GM23338 (cell line): ENCODE results near the gene FAM89B. TPM values are rescaled to one million over a fixed set of nuclear protein-coding genes. Genes with fewer than 3 reads are reported as not detected.

Source experiments
- ATAC-seq: fragments of 200-7000 bp; cut with Tn5 transposase; 3 replicates; pipeline ENCODE4 v1.9.1; 2020
- DNase-seq: peaks from one replicate; pipeline ENCODE4 v3.0.0-alpha.2; 2015; ENCODE audit warnings: low spot score
- H2AFZ ChIP-seq: fragments of 200-600 bp; sonication (generic); 2 replicates; pipeline ENCODE4 v1.8.0; 2016; ENCODE audit warnings: antibody characterized with exemption, mild to moderate bottlenecking, moderate library complexity
- H3F3A ChIP-seq: fragments of 200-600 bp; sonication (generic); replicated peaks from 2 replicates; pipeline ENCODE4 v1.8.0; 2017; ENCODE audit warnings: antibody characterized with exemption, mixed run types, low read depth
- H3K27ac ChIP-seq: fragments of 200-600 bp; sonication (generic); 2 replicates; pipeline ENCODE4 v1.6.1; 2016; ENCODE audit warnings: low read depth
- H3K27me3 ChIP-seq: fragments of 200-600 bp; sonication (generic); 2 replicates; pipeline ENCODE4 v1.8.0; 2016; ENCODE audit warnings: mild to moderate bottlenecking, mixed run types, moderate library complexity; ENCODE audit not compliant: insufficient read depth
- H3K36me3 ChIP-seq: fragments of 200-600 bp; sonication (generic); 2 replicates; pipeline ENCODE4 v1.8.0; 2016; ENCODE audit warnings: mild to moderate bottlenecking; ENCODE audit not compliant: insufficient read depth
- H3K4me1 ChIP-seq: fragments of 200-600 bp; sonication (generic); 2 replicates; pipeline ENCODE4 v1.8.0; 2016; ENCODE audit warnings: mild to moderate bottlenecking, moderate library complexity; ENCODE audit not compliant: insufficient read depth
- H3K4me2 ChIP-seq: fragments of 200-600 bp; sonication (generic); 2 replicates; pipeline ENCODE4 v1.7.1; 2017; ENCODE audit warnings: mixed run types
- H3K4me3 ChIP-seq: fragments of 200-600 bp; sonication (generic); 2 replicates; pipeline ENCODE4 v1.6.1; 2016; ENCODE audit warnings: mixed run types
- H3K79me2 ChIP-seq: fragments of 200-600 bp; sonication (generic); replicated peaks from 2 replicates; pipeline ENCODE4 v1.8.0; 2017; ENCODE audit warnings: mild to moderate bottlenecking; ENCODE audit not compliant: insufficient read depth
- H3K9me2 ChIP-seq: fragments of 200-600 bp; sonication (generic); 2 replicates; pipeline ENCODE4 v1.8.0; 2017; ENCODE audit not compliant: insufficient read depth
- H4K20me1 ChIP-seq: fragments of 200-600 bp; sonication (generic); replicated peaks from 2 replicates; pipeline ENCODE4 v1.8.0; 2017; ENCODE audit warnings: mild to moderate bottlenecking; ENCODE audit not compliant: insufficient read depth
- H3K27ac Mint-ChIP-seq: 2 replicates; pipeline ENCODE4 v1.8.0; 2020; ENCODE audit warnings: inconsistent platforms, mild to moderate bottlenecking, moderate library complexity, mixed read lengths
- H3K27me3 Mint-ChIP-seq: 3 replicates; pipeline ENCODE4 v1.8.0; 2022; ENCODE audit warnings: low read depth, mild to moderate bottlenecking, moderate library complexity, mixed read lengths, inconsistent platforms; ENCODE audit not compliant: insufficient read depth, poor library complexity
- H3K36me3 Mint-ChIP-seq: 3 replicates; pipeline ENCODE4 v1.8.0; 2021; ENCODE audit warnings: low read depth, mild to moderate bottlenecking, inconsistent platforms, moderate library complexity, mixed read lengths
- H3K4me1 Mint-ChIP-seq: 3 replicates; pipeline ENCODE4 v1.8.0; 2020; ENCODE audit warnings: mild to moderate bottlenecking, inconsistent platforms, mixed read lengths
- H3K4me3 Mint-ChIP-seq: 3 replicates; pipeline ENCODE4 v1.8.0; 2021; ENCODE audit warnings: moderate library complexity, mild to moderate bottlenecking, inconsistent platforms, mixed read lengths
- H3K9me3 Mint-ChIP-seq: 3 replicates; pipeline ENCODE4 v1.8.0; 2020; ENCODE audit warnings: moderate library complexity, mild to moderate bottlenecking, inconsistent platforms, mixed read lengths
- CTCF ChIP-seq, 2 experiments: fragments of 200-600 bp in 1 of 2; sonication (generic) in 1 of 2; conservative IDR thresholded peaks; 2 replicates each; pipeline versions ENCODE4 v1.5.1 to v1.6.1; 2016 to 2017; ENCODE audit warnings: antibody characterized with exemption in 2 of 2, low read depth in 2 of 2, mild to moderate bottlenecking in 2 of 2, moderate library complexity in 1 of 2
- EZH2 ChIP-seq: fragments of 200-600 bp; sonication (generic); IDR thresholded peaks from one replicate; pipeline ENCODE4 v1.8.0; 2017; ENCODE audit warnings: antibody characterized with exemption, mild to moderate bottlenecking, low read depth; ENCODE audit not compliant: unreplicated experiment
- NANOG ChIP-seq: IDR thresholded peaks from 2 replicates; pipeline ENCODE4 v1.6.1; 2016; ENCODE audit warnings: antibody characterized with exemption, borderline replicate concordance
- POLR2AphosphoS5 ChIP-seq: IDR thresholded peaks from 2 replicates; pipeline ENCODE4 v1.6.1; 2016; ENCODE audit warnings: antibody characterized with exemption, low read depth
- polyA plus RNA-seq: library from polyadenylated mRNA; unstranded; fragments of >200 nt; fragmentation: Nextera tagmentation; extraction: Ambion mirVana; gene quantifications from 2 replicates; pipeline ENCODE4 v1.2.1, GENCODE V29; 2016
- total RNA-seq: library from RNA; depleted of rRNA; stranded (reverse); fragments of >200 nt; shearing (Covaris generic); gene quantifications from 2 replicates; pipeline ENCODE4 v1.2.3, GENCODE V29; 2014
- TF ChIP-seq, protein P1 (sequence below): IDR thresholded peaks from 2 replicates; pipeline ENCODE4 v1.6.1; 2016; ENCODE audit warnings: antibody characterized with exemption

FAM89B gene
- total and polyA plus RNA-seq, 2 experiments from 2014 or later: 13.0 to 18.2 TPM

DNA sequence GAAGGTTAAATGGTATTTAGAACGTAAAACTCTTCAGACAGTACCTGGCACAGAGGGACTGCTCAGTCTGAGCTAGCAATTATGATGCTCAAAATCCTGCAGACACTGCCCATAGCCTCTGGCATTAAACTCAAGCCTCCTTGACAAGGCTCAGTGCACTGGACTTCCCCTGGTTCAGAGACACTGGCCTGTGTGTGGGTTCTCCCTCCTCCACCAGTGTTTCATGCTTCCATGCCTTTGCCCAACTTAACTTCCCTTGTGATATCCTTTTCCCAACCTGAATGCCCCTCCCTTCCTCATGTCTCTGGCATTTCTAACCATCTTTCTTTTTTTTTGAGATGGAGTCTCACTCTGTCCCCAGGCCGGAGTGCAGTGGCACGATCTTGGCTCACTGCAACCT lies 23.2 kb upstream of the FAM89B start:
- Histone ChIP-seq H3K79me2 (no peaks in the 10 kb centered on the region), H3K27ac (no peak overlapping the region), H3K4me1 (peaks cover 17% of the 10 kb centered on the region), H3K4me2 (no peak overlapping the region), H3K9me2 (no peaks in the 10 kb centered on the region), H4K20me1 (peaks cover 3% of the 10 kb centered on the region; the same call in 1 of the 2 replicates), H3F3A (peaks cover 27% of the 10 kb centered on the region; the same call in 1 of the 2 replicates), H3K36me3 (no peaks in the 10 kb centered on the region), H3K4me3 (no peak overlapping the region), H3K27me3 (peaks cover 71% of the 10 kb centered on the region), H2AFZ (no peak overlapping the region)
- ATAC-seq (no peak), DNase-seq (no peak)
- Mint-ChIP-seq H3K36me3 (no peaks in the 10 kb centered on the region; the same call in 2 of the 3 replicates), H3K27me3 (peaks cover 53% of the 10 kb centered on the region), H3K27ac (no peak overlapping the region), H3K9me3 (no peaks in the 10 kb centered on the region; the same call in 2 of the 3 replicates), H3K4me1 (peaks cover 37% of the 10 kb centered on the region), H3K4me3 (no peak overlapping the region; the same call in 2 of the 3 replicates)
- TF ChIP-seq, protein P1, sequence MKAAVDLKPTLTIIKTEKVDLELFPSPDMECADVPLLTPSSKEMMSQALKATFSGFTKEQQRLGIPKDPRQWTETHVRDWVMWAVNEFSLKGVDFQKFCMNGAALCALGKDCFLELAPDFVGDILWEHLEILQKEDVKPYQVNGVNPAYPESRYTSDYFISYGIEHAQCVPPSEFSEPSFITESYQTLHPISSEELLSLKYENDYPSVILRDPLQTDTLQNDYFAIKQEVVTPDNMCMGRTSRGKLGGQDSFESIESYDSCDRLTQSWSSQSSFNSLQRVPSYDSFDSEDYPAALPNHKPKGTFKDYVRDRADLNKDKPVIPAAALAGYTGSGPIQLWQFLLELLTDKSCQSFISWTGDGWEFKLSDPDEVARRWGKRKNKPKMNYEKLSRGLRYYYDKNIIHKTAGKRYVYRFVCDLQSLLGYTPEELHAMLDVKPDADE: no peak
- TF ChIP-seq POLR2AphosphoS5 (no peak), EZH2 (no peak), NANOG (no peak), CTCF (conservative IDR thresholded peaks at IDR 0.05; ENCODE audit: low read depth in 2 of 2) (no peak)

DNA sequence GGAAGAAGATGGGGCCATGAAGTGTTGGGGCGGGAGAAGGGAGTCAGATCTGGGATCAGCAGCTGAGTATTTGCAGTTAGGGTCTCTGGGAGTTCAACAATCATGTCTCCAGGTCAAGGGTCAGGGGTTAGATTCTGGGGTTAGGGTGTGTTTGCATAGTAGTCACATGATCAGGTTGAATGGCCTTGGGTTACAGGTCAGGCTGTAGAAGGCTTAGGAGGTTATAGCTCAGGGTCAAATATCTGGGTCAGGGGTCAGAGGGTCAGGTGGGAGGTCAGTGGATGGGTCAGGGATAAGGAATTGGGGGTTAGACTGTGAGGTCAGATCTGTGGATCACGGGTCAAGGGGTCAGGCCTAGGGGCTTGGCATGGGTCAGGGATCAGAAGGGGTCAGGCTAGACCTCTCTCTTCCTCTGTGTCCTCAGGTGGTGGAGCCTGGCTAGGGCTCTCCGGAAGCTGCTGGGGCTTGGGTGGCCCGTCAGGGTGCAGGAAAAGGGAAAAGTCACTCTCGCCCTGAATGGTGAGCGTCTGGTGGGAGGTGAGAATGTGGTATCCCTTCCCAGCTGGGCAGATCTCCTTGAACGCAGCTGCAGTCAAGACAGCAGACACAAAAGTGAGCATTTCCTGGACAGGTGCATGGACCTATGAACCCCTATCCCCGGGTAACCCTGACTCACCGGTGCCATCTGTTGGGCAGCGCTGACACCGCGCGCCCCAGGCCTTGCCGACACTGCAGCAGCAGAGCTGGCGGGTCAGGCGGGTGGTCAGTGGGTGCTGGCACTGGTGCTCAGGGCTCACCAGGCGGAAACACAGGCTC lies 20.6 kb upstream of the FAM89B start:
- peak overlapping the region; percentile 72; the same call in 1 of the 2 replicates for H3K4me2 ChIP-seq
- H3K9me2 ChIP-seq: no peaks in the 10 kb centered on the region
- DNase-seq: peak; percentile 83
- H2AFZ ChIP-seq: no peak overlapping the region
- peak overlapping the region; percentile 11; the same call in 1 of the 3 replicates for H3K4me3 Mint-ChIP-seq
- peaks cover 17% of the 10 kb centered on the region; the same call in 1 of the 2 replicates for H3K4me1 ChIP-seq
- peaks cover 27% of the 10 kb centered on the region; the same call in 1 of the 2 replicates for H3F3A ChIP-seq
- no peaks in the 10 kb centered on the region for H3K36me3 ChIP-seq
- peaks cover 50% of the 10 kb centered on the region for H3K27me3 Mint-ChIP-seq
- no peak overlapping the region for H3K27ac ChIP-seq
- H3K4me1 Mint-ChIP-seq: peaks cover 51% of the 10 kb centered on the region
- ATAC-seq: peak; percentile 61
- TF ChIP-seq EZH2 (no peak), CTCF (conservative IDR thresholded peaks at IDR 0.05; ENCODE audit: low read depth in 2 of 2) (peak; percentile 51 to 84)
- no peak overlapping the region for H3K27ac Mint-ChIP-seq
- peaks cover 74% of the 10 kb centered on the region for H3K27me3 ChIP-seq
- H3K9me3 Mint-ChIP-seq: no peaks in the 10 kb centered on the region
- H3K4me3 ChIP-seq: no peak overlapping the region
- H4K20me1 ChIP-seq: peaks cover 2% of the 10 kb centered on the region; the same call in 1 of the 2 replicates
- no peaks in the 10 kb centered on the region; the same call in 2 of the 3 replicates for H3K36me3 Mint-ChIP-seq
- H3K79me2 ChIP-seq: no peaks in the 10 kb centered on the region
